C4-2B (cell line): ENCODE measurements around the gene HCST.

ENCODE experiments used
- CTCF ChIP-seq: fragments of 450-650 bp; conservative IDR thresholded peaks from 2 replicates; pipeline ENCODE4 v1.5.1; 2017; ENCODE audit warnings: mild to moderate bottlenecking
- ZFX ChIP-seq: fragments of 450-650 bp; IDR thresholded peaks from 2 replicates; pipeline ENCODE4 v1.6.1; 2017

- TF ChIP-seq CTCF (no peak), ZFX (no peak)
These were observed 12.1 kb upstream of the HCST start for GRCh38 chr19:35890113-35890650.
